ENCODE measurements around the gene KDM1B. TPM values are rescaled to one million over a fixed set of nuclear protein-coding genes. Genes with fewer than 3 reads are reported as not detected.

The KDM1B gene
- total and polyA plus RNA-seq, 9 of the 15 experiments (the other 6 are each of a cell fraction or from before 2014, with no cell fraction given), result 1.4 to 58.9 (median 36.3) TPM

- POLR2A ChIA-PET, result interaction anchor here (0.9 to 1.7 kb wide), 2 partner anchors 8 to 9 kb away, joined by 3 read pairs; no protein-coding TSS in a partner anchor
- TF ChIP-seq ZBTB9 (CRISPR knock-in tag; IDR thresholded peaks at IDR 0.05) (no peak), PREB (CRISPR knock-in tag; IDR thresholded peaks at IDR 0.05) (no peak), NELFE (IDR thresholded peaks at IDR 0.05; ENCODE audit: insufficient read depth, insufficient read length) (no peak), TBP (optimal IDR thresholded peaks at IDR 0.05; ENCODE audit: low read depth, low read length) (no peak), ZZZ3 (IDR thresholded peaks at IDR 0.05) (no peak), IRF9 (tag; IDR thresholded peaks at IDR 0.05) (no peak), ZNF740 (CRISPR knock-in tag; IDR thresholded peaks at IDR 0.05) (no peak), ZNF740 (tag; IDR thresholded peaks at IDR 0.05) (no peak), FOXK2 (conservative IDR thresholded peaks at IDR 0.05 in 1 of 2, IDR thresholded peaks at IDR 0.05 in 1 of 2; ENCODE audit: low read depth in 2 of 2) (no peak)
- TF ChIP-seq, protein P1, sequence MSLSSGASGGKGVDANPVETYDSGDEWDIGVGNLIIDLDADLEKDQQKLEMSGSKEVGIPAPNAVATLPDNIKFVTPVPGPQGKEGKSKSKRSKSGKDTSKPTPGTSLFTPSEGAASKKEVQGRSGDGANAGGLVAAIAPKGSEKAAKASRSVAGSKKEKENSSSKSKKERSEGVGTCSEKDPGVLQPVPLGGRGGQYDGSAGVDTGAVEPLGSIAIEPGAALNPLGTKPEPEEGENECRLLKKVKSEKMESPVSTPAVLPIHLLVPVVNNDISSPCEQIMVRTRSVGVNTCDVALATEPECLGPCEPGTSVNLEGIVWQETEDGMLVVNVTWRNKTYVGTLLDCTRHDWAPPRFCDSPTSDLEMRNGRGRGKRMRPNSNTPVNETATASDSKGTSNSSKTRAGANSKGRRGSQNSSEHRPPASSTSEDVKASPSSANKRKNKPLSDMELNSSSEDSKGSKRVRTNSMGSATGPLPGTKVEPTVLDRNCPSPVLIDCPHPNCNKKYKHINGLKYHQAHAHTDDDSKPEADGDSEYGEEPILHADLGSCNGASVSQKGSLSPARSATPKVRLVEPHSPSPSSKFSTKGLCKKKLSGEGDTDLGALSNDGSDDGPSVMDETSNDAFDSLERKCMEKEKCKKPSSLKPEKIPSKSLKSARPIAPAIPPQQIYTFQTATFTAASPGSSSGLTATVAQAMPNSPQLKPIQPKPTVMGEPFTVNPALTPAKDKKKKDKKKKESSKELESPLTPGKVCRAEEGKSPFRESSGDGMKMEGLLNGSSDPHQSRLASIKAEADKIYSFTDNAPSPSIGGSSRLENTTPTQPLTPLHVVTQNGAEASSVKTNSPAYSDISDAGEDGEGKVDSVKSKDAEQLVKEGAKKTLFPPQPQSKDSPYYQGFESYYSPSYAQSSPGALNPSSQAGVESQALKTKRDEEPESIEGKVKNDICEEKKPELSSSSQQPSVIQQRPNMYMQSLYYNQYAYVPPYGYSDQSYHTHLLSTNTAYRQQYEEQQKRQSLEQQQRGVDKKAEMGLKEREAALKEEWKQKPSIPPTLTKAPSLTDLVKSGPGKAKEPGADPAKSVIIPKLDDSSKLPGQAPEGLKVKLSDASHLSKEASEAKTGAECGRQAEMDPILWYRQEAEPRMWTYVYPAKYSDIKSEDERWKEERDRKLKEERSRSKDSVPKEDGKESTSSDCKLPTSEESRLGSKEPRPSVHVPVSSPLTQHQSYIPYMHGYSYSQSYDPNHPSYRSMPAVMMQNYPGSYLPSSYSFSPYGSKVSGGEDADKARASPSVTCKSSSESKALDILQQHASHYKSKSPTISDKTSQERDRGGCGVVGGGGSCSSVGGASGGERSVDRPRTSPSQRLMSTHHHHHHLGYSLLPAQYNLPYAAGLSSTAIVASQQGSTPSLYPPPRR (CRISPR knock-in tag; IDR thresholded peaks at IDR 0.05; ENCODE audit: borderline replicate concordance), result no peak
- TF ChIP-seq, protein P2, sequence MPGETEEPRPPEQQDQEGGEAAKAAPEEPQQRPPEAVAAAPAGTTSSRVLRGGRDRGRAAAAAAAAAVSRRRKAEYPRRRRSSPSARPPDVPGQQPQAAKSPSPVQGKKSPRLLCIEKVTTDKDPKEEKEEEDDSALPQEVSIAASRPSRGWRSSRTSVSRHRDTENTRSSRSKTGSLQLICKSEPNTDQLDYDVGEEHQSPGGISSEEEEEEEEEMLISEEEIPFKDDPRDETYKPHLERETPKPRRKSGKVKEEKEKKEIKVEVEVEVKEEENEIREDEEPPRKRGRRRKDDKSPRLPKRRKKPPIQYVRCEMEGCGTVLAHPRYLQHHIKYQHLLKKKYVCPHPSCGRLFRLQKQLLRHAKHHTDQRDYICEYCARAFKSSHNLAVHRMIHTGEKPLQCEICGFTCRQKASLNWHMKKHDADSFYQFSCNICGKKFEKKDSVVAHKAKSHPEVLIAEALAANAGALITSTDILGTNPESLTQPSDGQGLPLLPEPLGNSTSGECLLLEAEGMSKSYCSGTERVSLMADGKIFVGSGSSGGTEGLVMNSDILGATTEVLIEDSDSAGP (CRISPR knock-in tag; IDR thresholded peaks at IDR 0.05), result no peak
Observed at GRCh38 chr6:18119236-18119635, 36.0 kb upstream of the KDM1B start.

More at GRCh38 chr6:18119236-18119635, 36.0 kb upstream of the KDM1B start:
- Histone ChIP-seq H3K36me3 (ENCODE audit: control insufficient read depth, insufficient read depth, low read length) (no peaks in the 10 kb centered on the region), H3K4me2 (ENCODE audit: insufficient read depth, low read length) (no peak overlapping the region), H2AFZ (ENCODE audit: low read depth, low read length) (no peak overlapping the region), H3K79me2 (ENCODE audit: control insufficient read depth, insufficient read depth, low read length) (no peaks in the 10 kb centered on the region), H3K9ac (ENCODE audit: insufficient read depth in 1 of 2, low read depth in 2 of 2, low read length in 2 of 2) (no peak overlapping the region), H4K20me1 (replicated peaks; ENCODE audit: control insufficient read depth, insufficient read depth, low read length) (no peaks in the 10 kb centered on the region), H3K27me3 (ENCODE audit: control insufficient read depth in 2 of 2, insufficient read depth in 2 of 2, low read length in 2 of 2) (no peaks in the 10 kb centered on the region; a peak in 1 of 5 replicates), H3K27ac (ENCODE audit: extremely low read depth, low read depth, low read length) (no peak overlapping the region), H3K9me3 (replicated peaks; ENCODE audit: control insufficient read depth, insufficient read depth, low read depth, low read length) (no peaks in the 10 kb centered on the region), H3K4me3 (no peak overlapping the region), H3K4me1 (replicated peaks in 1 of 2; ENCODE audit: control insufficient read depth in 2 of 2, insufficient read depth in 2 of 2, low read length in 2 of 2) (peaks cover 3 to 8% of the 10 kb centered on the region in 2 experiments; a peak in 2 of 5 replicates), H3K9me1 (ENCODE audit: control insufficient read depth, insufficient read depth, low read length) (no peaks in the 10 kb centered on the region)
- DNase-seq (ENCODE audit: extremely low read depth in 1 of 4, low spot score in 3 of 4) (no peak), FAIRE-seq (no peak), ATAC-seq (no peak)
- CTCF ChIA-PET (ENCODE audit: low intra/inter-chr PET ratio), result no interaction called here
- 15% methylated on average over 5 of the region's 5 CpGs for WGBS (ENCODE audit: insufficient coverage, low coverage, missing lambda C conversion rate)
- in situ Hi-C loops (cut with MboI) (no loop called here), intact Hi-C loops (cut with micrococcal nuclease) (loop anchor here (5.0 kb wide), 1 partner anchor 532 kb away; no protein-coding TSS in a partner anchor)
- BruUV-seq (replicated peaks), result no TSS peak

Data from K562 (cell line).